ENCODE data around the gene CMTM3. TPM values are rescaled to one million over a fixed set of nuclear protein-coding genes. Genes with fewer than 3 reads are reported as not detected.
"Not testable (repeated sequence)": the region's sequence is repeated elsewhere in the genome, so short reads cannot be mapped to it uniquely, and the experiment has no call there.

CMTM3 gene
- polyA plus RNA-seq, 1 donor = 61.1 TPM

- not testable (repeated sequence) for DNase-seq
Measured at GRCh38 chr16:66630561-66631260, 26.2 kb downstream of the CMTM3 start.

GRCh38 chr16:66631558-66631957 lies 27.1 kb downstream of the CMTM3 start:
- DNase-seq = not testable (repeated sequence)

- DNase-seq = no peak
Measured at GRCh38 chr16:66634527-66635196, 30.2 kb downstream of the CMTM3 start.

- no peak for DNase-seq
Measured at GRCh38 chr16:66635406-66635805, 30.9 kb downstream of the CMTM3 start.

GRCh38 chr16:66636199-66636598 lies 31.7 kb downstream of the CMTM3 start:
- no peak for DNase-seq

- no peak for DNase-seq
Measured at GRCh38 chr16:66637806-66638205, 33.3 kb downstream of the CMTM3 start.

GRCh38 chr16:66639091-66639885 lies 34.8 kb downstream of the CMTM3 start:
- no peak for DNase-seq

- no peak for DNase-seq
Measured at GRCh38 chr16:66640724-66641314, 36.3 kb downstream of the CMTM3 start.

- no peak for DNase-seq
Measured at GRCh38 chr16:66641387-66641786, 36.9 kb downstream of the CMTM3 start.

- DNase-seq = no peak
Measured at GRCh38 chr16:66647866-66648265, 43.4 kb downstream of the CMTM3 start.

- no peak for DNase-seq
Measured at GRCh38 chr16:66649167-66649566, 44.7 kb downstream of the CMTM3 start.

GRCh38 chr16:66649636-66650205 lies 45.2 kb downstream of the CMTM3 start:
- DNase-seq = no peak

GRCh38 chr16:66650707-66651473 lies 46.4 kb downstream of the CMTM3 start:
- DNase-seq = peak; percentile 92

GRCh38 chr16:66651474-66651765 lies 46.9 kb downstream of the CMTM3 start:
- no peak for DNase-seq

GRCh38 chr16:66651965-66652364 lies 47.5 kb downstream of the CMTM3 start:
- DNase-seq = no peak

GRCh38 chr16:66652661-66653360 lies 48.3 kb downstream of the CMTM3 start:
- DNase-seq = no peak

- no peak for DNase-seq
Measured at GRCh38 chr16:66653581-66654350, 49.3 kb downstream of the CMTM3 start.

- DNase-seq = no peak
Measured at GRCh38 chr16:66656547-66656946, 52.0 kb downstream of the CMTM3 start.

GRCh38 chr16:66658143-66658859 lies 53.8 kb downstream of the CMTM3 start:
- DNase-seq = no peak

- DNase-seq = no peak
Measured at GRCh38 chr16:66658860-66659190, 54.3 kb downstream of the CMTM3 start.

Measured in left kidney (tissue), 2 donors.